HG03354 (cell line): Measurements from ENCODE around the gene KLHDC3.

Experiments used
- ATAC-seq: cut with Tn5 transposase; IDR thresholded peaks from one replicate; pipeline ENCODE4 v1.9.1; 2021; ENCODE audit warnings: mild to moderate bottlenecking; ENCODE audit not compliant: unreplicated experiment, poor library complexity, severe bottlenecking

Gene KLHDC3

GRCh38 chr6:43013843-43014433 is at the start of gene KLHDC3, which contains the start of gene MEA1:
Gene KLHDC3 (plus strand): TSS chr6:43014249. CDS start chr6:43017193, 2,944 bp downstream.
Gene MEA1 (minus strand): TSS chr6:43013946. CDS start chr6:43013813, 133 bp downstream.
- peak; percentile 93 for ATAC-seq

GRCh38 chr6:42966571-42966970 is 47.5 kb upstream of the KLHDC3 start:
- ATAC-seq = no peak

GRCh38 chr6:42967228-42967627 is 46.8 kb upstream of the KLHDC3 start:
- no peak for ATAC-seq

GRCh38 chr6:42968126-42968701 is 45.8 kb upstream of the KLHDC3 start:
- ATAC-seq = no peak

GRCh38 chr6:42968783-42969182 is 45.3 kb upstream of the KLHDC3 start:
- ATAC-seq = no peak

GRCh38 chr6:42969431-42969830 is 44.6 kb upstream of the KLHDC3 start:
- ATAC-seq = no peak

GRCh38 chr6:42969934-42970333 is 44.1 kb upstream of the KLHDC3 start:
- no peak for ATAC-seq

- no peak for ATAC-seq
Observed at GRCh38 chr6:42970871-42971612, 43.0 kb upstream of the KLHDC3 start.

GRCh38 chr6:42971746-42972327 is 42.2 kb upstream of the KLHDC3 start:
- no peak for ATAC-seq

GRCh38 chr6:42973926-42974325 is 40.1 kb upstream of the KLHDC3 start:
- ATAC-seq = no peak

GRCh38 chr6:42974919-42975505 is 39.0 kb upstream of the KLHDC3 start:
- no peak for ATAC-seq

- peak; percentile 34 for ATAC-seq
Observed at GRCh38 chr6:42978487-42978838, 35.6 kb upstream of the KLHDC3 start.

- peak; percentile 97 for ATAC-seq
Observed at GRCh38 chr6:42978839-42979522, 35.1 kb upstream of the KLHDC3 start, which contains the start of gene PEX6. Gene PEX6 (minus strand): TSS chr6:42979181. CDS start chr6:42979150, 31 bp downstream.

- no peak for ATAC-seq
Observed at GRCh38 chr6:42979523-42980177, 34.4 kb upstream of the KLHDC3 start.

- no peak for ATAC-seq
Observed at GRCh38 chr6:42981836-42982235, 32.2 kb upstream of the KLHDC3 start.

GRCh38 chr6:42984001-42984923 is 29.8 kb upstream of the KLHDC3 start, which contains the start of gene PPP2R5D:
Gene PPP2R5D (plus strand): TSS chr6:42984570. CDS start chr6:42984678, 108 bp downstream.
- ATAC-seq = peak; percentile 97

GRCh38 chr6:42984924-42985475 is 29.0 kb upstream of the KLHDC3 start:
- ATAC-seq = no peak
